H1 (cell line): ENCODE data around the gene FCGR2B. TPM values are rescaled to one million over a fixed set of nuclear protein-coding genes. Genes with fewer than 3 reads are reported as not detected.

Experiments
- CTCF ChIA-PET: fragments of 300-600 bp; sonication (Branson Sonifier 250); formaldehyde crosslinking; loops from one replicate; lab custom pipeline; 2021; ENCODE audit not compliant: partially characterized antibody; lab: Charles Lee
- POLR2A ChIA-PET: fragments of 300-600 bp; sonication (Branson Sonifier 250); formaldehyde crosslinking; loops from one replicate; lab custom pipeline; 2021; ENCODE audit warnings: inconsistent platforms; ENCODE audit not compliant: partially characterized antibody; lab: Charles Lee
- DNase-seq, 2 experiments: peaks; one replicate each; pipeline versions ENCODE4 v3.0.0 to v3.0.0-alpha.2; 2010 to 2022; ENCODE audit warnings: low spot score in 2 of 2, low read depth in 1 of 2, mixed read lengths in 1 of 2
- FAIRE-seq: peaks from 2 replicates; lab custom pipeline; 2011; peaks lifted over from hg19 to GRCh38; lab: Jason Lieb, UNC
- H2AFZ ChIP-seq: 2 replicates; pipeline ENCODE4 v1.8.1; 2012; ENCODE audit warnings: low read length, inconsistent platforms
- H2AK5ac ChIP-seq: 2 replicates; pipeline ENCODE4 v1.6.1; 2013; ENCODE audit warnings: low read depth, low read length
- H2BK120ac ChIP-seq: replicated peaks from 2 replicates; pipeline ENCODE3; 2013; ENCODE audit warnings: low read depth, low read length, inconsistent platforms
- H2BK12ac ChIP-seq: 2 replicates; pipeline ENCODE4 v1.6.1; 2013; ENCODE audit warnings: low read depth, low read length
- H2BK15ac ChIP-seq: 2 replicates; pipeline ENCODE4 v1.6.1; 2013; ENCODE audit warnings: low read length
- H2BK20ac ChIP-seq: 2 replicates; pipeline ENCODE4 v1.6.1; 2013; ENCODE audit warnings: low read length
- H2BK5ac ChIP-seq: 2 replicates; pipeline ENCODE4 v1.6.1; 2013; ENCODE audit warnings: low read depth, low read length
- H3K14ac ChIP-seq: 2 replicates; pipeline ENCODE4 v1.6.1; 2013; ENCODE audit warnings: inconsistent platforms; ENCODE audit not compliant: insufficient read length
- H3K18ac ChIP-seq: 2 replicates; pipeline ENCODE4 v1.6.1; 2013; ENCODE audit warnings: low read length; ENCODE audit errors: extremely low read depth
- H3K23ac ChIP-seq: 2 replicates; pipeline ENCODE4 v1.6.1; 2013; ENCODE audit warnings: inconsistent platforms; ENCODE audit not compliant: insufficient read length
- H3K23me2 ChIP-seq: 2 replicates; pipeline ENCODE4 v1.6.1; 2013; ENCODE audit warnings: low read depth, low read length
- H3K27ac ChIP-seq: 2 replicates; pipeline ENCODE4 v1.6.1; 2011; ENCODE audit warnings: low read depth, low read length, inconsistent platforms
- H3K27me3 ChIP-seq, 4 experiments: replicated peaks in 1 of 4; 1 replicate in 1 of 4; 2 replicates in 3 of 4; pipeline versions ENCODE4 v1.6.1 to v1.8.1; 2011 to 2013; ENCODE audit warnings: low read length in 3 of 4, mild to moderate bottlenecking in 3 of 4, inconsistent platforms in 2 of 4, mixed read lengths in 2 of 4, moderate library complexity in 1 of 4; ENCODE audit not compliant: control insufficient read depth in 3 of 4, insufficient read depth in 3 of 4; ENCODE audit errors: extremely low read depth in 1 of 4
- H3K36me3 ChIP-seq, 4 experiments: 2 replicates each; pipeline versions ENCODE4 v1.6.1 to v1.8.1; 2011 to 2013; ENCODE audit warnings: mild to moderate bottlenecking in 4 of 4, low read length in 3 of 4, moderate library complexity in 2 of 4, control low read depth in 1 of 4, inconsistent platforms in 1 of 4; ENCODE audit not compliant: insufficient read depth in 4 of 4, control insufficient read depth in 2 of 4
- H3K4ac ChIP-seq: replicated peaks from 2 replicates; pipeline ENCODE3; 2013; ENCODE audit warnings: low read length, low read depth, mixed read lengths, inconsistent platforms; ENCODE audit not compliant: insufficient read length
- H3K4me1 ChIP-seq, 4 experiments: replicated peaks in 1 of 4; 1 replicate in 1 of 4; 2 replicates in 3 of 4; pipeline versions ENCODE4 v1.6.1 to v1.8.1; 2011 to 2013; ENCODE audit warnings: low read length in 3 of 4, inconsistent platforms in 2 of 4, mixed read lengths in 1 of 4; ENCODE audit not compliant: insufficient read depth in 4 of 4, control insufficient read depth in 3 of 4
- H3K4me2 ChIP-seq, 2 experiments: 2 replicates each; pipeline versions ENCODE4 v1.6.1 to v1.8.1; 2011 to 2013; ENCODE audit warnings: low read depth in 2 of 2, low read length in 2 of 2, control low read depth in 1 of 2, inconsistent platforms in 1 of 2, mild to moderate bottlenecking in 1 of 2; ENCODE audit not compliant: insufficient read depth in 1 of 2
- H3K4me3 ChIP-seq, 4 experiments: fragments of 200-600, 300-600 bp in 1 of 4; sonication (generic), shearing (Covaris generic), sonication (Bioruptor Twin) in 1 of 4; 2 replicates each; pipeline versions ENCODE4 v1.5.1 to v1.8.1; 2011 to 2016; ENCODE audit warnings: low read length in 4 of 4, low read depth in 3 of 4, control low read depth in 2 of 4, inconsistent platforms in 2 of 4, mild to moderate bottlenecking in 2 of 4, mixed read lengths in 1 of 4, moderate library complexity in 1 of 4; ENCODE audit not compliant: insufficient read depth in 2 of 4; ENCODE audit errors: extremely low read depth in 1 of 4
- H3K56ac ChIP-seq: replicated peaks from 2 replicates; pipeline ENCODE3; 2013; ENCODE audit warnings: low read depth, mild to moderate bottlenecking, mixed read lengths, low read length, inconsistent platforms; ENCODE audit not compliant: insufficient read length
- H3K79me1 ChIP-seq: 2 replicates; pipeline ENCODE4 v1.6.1; 2013; ENCODE audit warnings: low read depth, low read length, control low read depth
- H3K79me2 ChIP-seq, 2 experiments: 2 replicates each; pipeline versions ENCODE4 v1.6.1 to v1.8.1; 2012 to 2013; ENCODE audit warnings: low read length in 2 of 2, mild to moderate bottlenecking in 2 of 2, inconsistent platforms in 1 of 2; ENCODE audit not compliant: insufficient read depth in 2 of 2, control insufficient read depth in 1 of 2
- H3K9ac ChIP-seq, 4 experiments: replicated peaks in 1 of 4; 1 replicate in 1 of 4; 2 replicates in 3 of 4; pipeline versions ENCODE4 v1.6.1 to v1.8.1; 2011 to 2013; ENCODE audit warnings: low read depth in 3 of 4, low read length in 3 of 4, control low read depth in 2 of 4, mild to moderate bottlenecking in 2 of 4, moderate library complexity in 2 of 4, inconsistent platforms in 1 of 4; ENCODE audit errors: extremely low read depth in 1 of 4
- H3K9me3 ChIP-seq, 2 experiments: 2 replicates each; pipeline versions ENCODE4 v1.6.1 to v1.8.1; 2012 to 2013; ENCODE audit warnings: mild to moderate bottlenecking in 2 of 2, moderate library complexity in 2 of 2, control low read depth in 1 of 2, inconsistent platforms in 1 of 2, low read depth in 1 of 2, low read length in 1 of 2, mixed read lengths in 1 of 2; ENCODE audit not compliant: insufficient read depth in 2 of 2
- H4K20me1 ChIP-seq, 2 experiments: replicated peaks in 1 of 2; 2 replicates each; pipeline versions ENCODE3 to v1.8.1; 2011 to 2013; ENCODE audit warnings: inconsistent platforms in 2 of 2, low read length in 2 of 2, mild to moderate bottlenecking in 1 of 2; ENCODE audit not compliant: insufficient read depth in 2 of 2, control insufficient read depth in 1 of 2
- H4K5ac ChIP-seq: 2 replicates; pipeline ENCODE4 v1.6.1; 2013; ENCODE audit warnings: low read length, low read depth, mixed read lengths, inconsistent platforms; ENCODE audit not compliant: insufficient read length
- H4K8ac ChIP-seq: 2 replicates; pipeline ENCODE4 v1.8.0; 2013; ENCODE audit warnings: mild to moderate bottlenecking, moderate library complexity, low read length, inconsistent platforms; ENCODE audit not compliant: insufficient read depth; ENCODE audit errors: extremely low read depth
- H4K91ac ChIP-seq: replicated peaks from 2 replicates; pipeline ENCODE3; 2013; ENCODE audit warnings: low read length, mixed read lengths, inconsistent platforms; ENCODE audit not compliant: insufficient read length
- CHD1 ChIP-seq: IDR thresholded peaks from 2 replicates; pipeline ENCODE4 v1.6.1; 2012; ENCODE audit warnings: low read depth, low read length, improper control_type of control experiment
- CHD2 ChIP-seq: IDR thresholded peaks from 2 replicates; pipeline ENCODE4 v1.6.1; 2012; ENCODE audit warnings: low read length, improper control_type of control experiment
- EP300 ChIP-seq, 2 experiments: IDR thresholded peaks; 1 replicate in 1 of 2; 2 replicates in 1 of 2; pipeline ENCODE4 v1.6.1; 2011 to 2012; ENCODE audit warnings: low read depth in 2 of 2, low read length in 2 of 2, mild to moderate bottlenecking in 2 of 2, borderline replicate concordance in 1 of 2, inconsistent platforms in 1 of 2, moderate library complexity in 1 of 2
- GABPA ChIP-seq: IDR thresholded peaks from 2 replicates; pipeline ENCODE4 v1.6.1; 2011; ENCODE audit warnings: mild to moderate bottlenecking, low read length, moderate library complexity, borderline replicate concordance; ENCODE audit not compliant: insufficient read depth
- SUZ12 ChIP-seq: fragments of 200-600 bp; sonication (generic); IDR thresholded peaks from 2 replicates; pipeline ENCODE4 v1.6.1; 2012; ENCODE audit warnings: mild to moderate bottlenecking, inconsistent platforms, low read length, moderate library complexity, mixed read lengths
- TAF1 ChIP-seq: IDR thresholded peaks from 2 replicates; pipeline ENCODE4 v1.6.1; 2011; ENCODE audit warnings: mild to moderate bottlenecking, low read depth, low read length
- TBP ChIP-seq: IDR thresholded peaks from 2 replicates; pipeline ENCODE4 v1.6.1; 2011; ENCODE audit warnings: low read depth, low read length, improper control_type of control experiment
- WGBS, 2 experiments: shearing (Covaris generic) in 1 of 2; methylation state at CpG; one replicate each; pipeline versions ENCODE4 v1.1.6 to v1.1.7; 2013 to 2015; ENCODE audit warnings: low lambda C conversion rate in 2 of 2, mixed read lengths in 2 of 2, inconsistent platforms in 1 of 2, low coverage in 1 of 2, missing lambda C conversion rate in 1 of 2; ENCODE audit not compliant: insufficient replicate concordance in 2 of 2, insufficient coverage in 1 of 2, insufficient read length in 1 of 2; ENCODE audit errors: extremely low coverage in 1 of 2, missing lambda C conversion rate in 1 of 2; 5-methylcytosine and 5-hydroxymethylcytosine counted together
- polyA plus RNA-seq, 7 experiments: library from polyadenylated mRNA; depleted of rRNA in 3 of 7; stranded (reverse) in 5 of 7; unstranded in 2 of 7; fragments of >200 nt in 5 of 7; fragments of 200-250 nt in 2 of 7; gene quantifications; 1 replicate in 5 of 7; 2 replicates in 1 of 7; 4 replicates in 1 of 7; pipeline versions ENCODE4 v1.2.1 to v1.2.3, GENCODE V29; 2011 to 2013; ENCODE audit warnings: missing spikeins in 2 of 7, mixed read lengths in 2 of 7
- total RNA-seq: library from RNA; stranded (reverse); fragmentation: NEBNext Ultra II Directional; extraction: Animal tissue kit (Norgen Biotek cat#: 25700); gene quantifications from 2 replicates; pipeline ENCODE4 v1.2.1, GENCODE V29; 2021

The FCGR2B gene
- total and polyA plus RNA-seq, 2 of the 8 experiments (the other 6 are each of a cell fraction or from before 2014, with no cell fraction given) = 0.05 TPM; not detected in 1

- POLR2A ChIA-PET = interaction anchor here (0.6 kb wide), 1 partner anchor 26 kb away, joined by 3 read pairs; no protein-coding TSS in a partner anchor
- FAIRE-seq (no peak), DNase-seq (no peak)
- Histone ChIP-seq H3K9ac (no peak overlapping the region), H3K27ac (no peak overlapping the region), H3K4me1 (no peaks in the 10 kb centered on the region), H2BK5ac (no peak overlapping the region), H3K18ac (no peak overlapping the region), H3K79me2 (no peaks in the 10 kb centered on the region), H3K23ac (no peak overlapping the region), H2BK120ac (no peak overlapping the region), H3K79me1 (no peaks in the 10 kb centered on the region), H3K36me3 (no peaks in the 10 kb centered on the region), H2BK12ac (no peak overlapping the region), H3K9me3 (no peaks in the 10 kb centered on the region), H2BK15ac (no peak overlapping the region), H3K23me2 (no peaks in the 10 kb centered on the region; the same call in 1 of the 2 replicates), H4K8ac (no peak overlapping the region), H4K5ac (no peak overlapping the region), H3K56ac (no peak overlapping the region), H3K4me2 (no peak overlapping the region), H2AK5ac (no peak overlapping the region), H3K4me3 (no peak overlapping the region), H3K4ac (no peak overlapping the region), H4K91ac (no peak overlapping the region), H2BK20ac (no peak overlapping the region), H2AFZ (no peak overlapping the region), H3K14ac (no peak overlapping the region), H3K27me3 (no peaks in the 10 kb centered on the region), H4K20me1 (no peaks in the 10 kb centered on the region)
- CTCF ChIA-PET = interaction anchor here (1.1 kb wide), 1 partner anchor 18 kb away, joined by 3 read pairs; the partner anchor contains the start of gene FCRLA
- WGBS, 2 experiments = 79% methylated on average over 3 of the region's 3 CpGs; no CpG with 5 or more reads in 1 of the 2 experiments
- TF ChIP-seq EP300 (IDR thresholded peaks at IDR 0.05; ENCODE audit: borderline replicate concordance in 1 of 2, low read depth in 2 of 2, low read length in 2 of 2) (no peak), TBP (no peak), CHD2 (no peak), GABPA (no peak), SUZ12 (no peak), TAF1 (no peak), CHD1 (no peak)
Measured at GRCh38 chr1:161688946-161689345, 26.0 kb downstream of the FCGR2B start.
